GM12878 (cell line): ENCODE results near the gene OR13J1. TPM values are rescaled to one million over a fixed set of nuclear protein-coding genes. Genes with fewer than 3 reads are reported as not detected.

ENCODE experiments used
- ATAC-seq: fragments of 200-7000 bp; cut with Tn5 transposase; 3 replicates; pipeline ENCODE4 v1.9.1; 2020; ENCODE audit warnings: mild to moderate bottlenecking, moderate library complexity
- BruUV-seq: library from RNA; stranded (reverse); fragments of 400-500 nt; replicated peaks from 2 replicates; lab custom pipeline; 2021; lab: Mats Ljungman, UMichigan
- CTCF ChIA-PET: fragments of 300-600 bp; sonication (Branson Sonifier 250); formaldehyde crosslinking; extraction: SDS; loops from one replicate; lab custom pipeline; 2021; ENCODE audit warnings: inconsistent platforms; lab: Yijun Ruan, JAX
- POLR2A ChIA-PET: fragments of 350-600 bp; formaldehyde crosslinking; extraction: SDS; loops from one replicate; lab custom pipeline; 2021; ENCODE audit warnings: inconsistent platforms; lab: Charles Lee
- RAD21 ChIA-PET: fragments of 300-600 bp; sonication (Branson Sonifier 250); formaldehyde crosslinking; loops from one replicate; lab custom pipeline; 2023; ENCODE audit warnings: antibody characterized with exemption; ENCODE audit not compliant: unreplicated experiment; lab: Charles Lee
- SMC1A ChIA-PET: fragments of 300-600 bp; sonication (Branson Sonifier 250); formaldehyde crosslinking; loops from one replicate; lab custom pipeline; 2023; ENCODE audit not compliant: unreplicated experiment, uncharacterized antibody; lab: Charles Lee
- DNase-seq: peaks from one replicate; pipeline ENCODE4 v3.0.0-alpha.2; 2011; ENCODE audit warnings: low read depth, low spot score
- FAIRE-seq: peaks from 3 replicates; lab custom pipeline; 2011; peaks lifted over from hg19 to GRCh38; lab: Jason Lieb, UNC
- H2AFZ ChIP-seq: 2 replicates; pipeline ENCODE4 v1.6.0; 2011; ENCODE audit warnings: low read depth, low read length, control low read depth; ENCODE audit not compliant: control insufficient read depth
- H3K27ac ChIP-seq: 2 replicates; pipeline ENCODE4 v1.5.1; 2011; ENCODE audit warnings: control low read depth; ENCODE audit not compliant: control insufficient read depth, insufficient read depth
- H3K27me3 ChIP-seq, 2 experiments: replicated peaks in 1 of 2; 2 replicates each; pipeline versions ENCODE4 v1.6.0 to v1.6.1; 2011; ENCODE audit warnings: low read length in 1 of 2; ENCODE audit not compliant: control insufficient read depth in 2 of 2, insufficient read depth in 2 of 2
- H3K36me3 ChIP-seq, 2 experiments: 2 replicates each; pipeline ENCODE4 v1.5.1; 2011; ENCODE audit warnings: low read length in 1 of 2; ENCODE audit not compliant: control insufficient read depth in 2 of 2, insufficient read depth in 2 of 2
- H3K4me1 ChIP-seq: 2 replicates; pipeline ENCODE4 v1.6.1; 2011; ENCODE audit warnings: mild to moderate bottlenecking, low read length, moderate library complexity, mixed read lengths; ENCODE audit not compliant: control insufficient read depth, insufficient read depth
- H3K4me2 ChIP-seq: 2 replicates; pipeline ENCODE4 v1.6.0; 2011; ENCODE audit warnings: control low read depth; ENCODE audit not compliant: control insufficient read depth, insufficient read depth
- H3K4me3 ChIP-seq: fragments of 200-600 bp; sonication (generic); 2 replicates; pipeline ENCODE4 v1.5.1; 2016
- H3K79me2 ChIP-seq: 2 replicates; pipeline ENCODE4 v1.6.0; 2011; ENCODE audit warnings: low read length; ENCODE audit not compliant: control insufficient read depth, insufficient read depth
- H3K9ac ChIP-seq: 2 replicates; pipeline ENCODE4 v1.8.0; 2011; ENCODE audit warnings: low read length, control low read depth, mixed read lengths; ENCODE audit not compliant: control insufficient read depth, insufficient read depth
- H3K9me3 ChIP-seq: replicated peaks from 3 replicates; pipeline ENCODE4 v1.5.1; 2011; ENCODE audit warnings: mild to moderate bottlenecking, low read length; ENCODE audit not compliant: control insufficient read depth, insufficient read depth
- H4K20me1 ChIP-seq: 2 replicates; pipeline ENCODE4 v1.6.0; 2011; ENCODE audit not compliant: control insufficient read depth, insufficient read depth
- BACH1 ChIP-seq: fragments of 450-650 bp; IDR thresholded peaks from 2 replicates; pipeline ENCODE4 v1.6.1; 2017; ENCODE audit warnings: mild to moderate bottlenecking, borderline replicate concordance
- CHD1 ChIP-seq: IDR thresholded peaks from 2 replicates; pipeline ENCODE4 v1.6.1; 2012; ENCODE audit warnings: low read depth, low read length, improper control_type of control experiment
- FOXK2 ChIP-seq: fragments of 450-650 bp; IDR thresholded peaks from 2 replicates; pipeline ENCODE4 v1.6.1; 2017; ENCODE audit warnings: mild to moderate bottlenecking, moderate library complexity
- RUNX3 ChIP-seq: IDR thresholded peaks from 2 replicates; pipeline ENCODE4 v1.6.1; 2012; ENCODE audit warnings: low read length, inconsistent platforms
- SMC3 ChIP-seq: IDR thresholded peaks from 2 replicates; pipeline ENCODE4 v1.6.1; 2011; ENCODE audit warnings: low read length, improper control_type of control experiment, borderline replicate concordance
- WGBS: methylation state at CpG from one replicate; pipeline ENCODE4 v1.1.6; 2016; ENCODE audit warnings: low lambda C conversion rate; ENCODE audit not compliant: insufficient replicate concordance, insufficient coverage; ENCODE audit errors: missing lambda C conversion rate; 5-methylcytosine and 5-hydroxymethylcytosine counted together
- in situ Hi-C: fragments of 300-500 bp; cut with MboI; formaldehyde crosslinking; loops from 9 replicates; pipeline ENCODE4 v1.14.3; 2018; ENCODE audit warnings: mixed read lengths
- intact Hi-C: fragments of 100-400 bp; cut with micrococcal nuclease; formaldehyde crosslinking; loops from one replicate; pipeline ENCODE4 v1.14.2; 2022; ENCODE audit not compliant: unreplicated experiment
- polyA plus RNA-seq, 11 experiments: library from polyadenylated mRNA; depleted of rRNA in 4 of 11; unstranded in 6 of 11; stranded (reverse) in 5 of 11; fragments of >200 nt; fragmentation: Nextera tagmentation in 4 of 11; fragmentation: Illumina TruSeq in 1 of 11; extraction: Ambion mirVana in 4 of 11; extraction: Trizol in 1 of 11; gene quantifications; 1 replicate in 1 of 11; 2 replicates in 10 of 11; pipeline versions ENCODE4 v1.2.1 to v1.2.3, GENCODE V29; 2011 to 2016; ENCODE audit warnings: inconsistent platforms in 2 of 11, missing spikeins in 2 of 11, low read depth in 1 of 11
- total RNA-seq, 4 experiments: library from RNA; depleted of rRNA in 3 of 4; stranded (reverse); fragments of >200 nt in 3 of 4; fragmentation: Illumina TruSeq in 1 of 4; extraction: Trizol in 1 of 4; gene quantifications; 2 replicates each; pipeline versions ENCODE4 v1.2.1 to v1.2.3, GENCODE V29; 2013 to 2021
- TF ChIP-seq, protein P1 (sequence below): fragments of 450-650 bp; IDR thresholded peaks from 2 replicates; pipeline ENCODE4 v1.6.1; 2017; ENCODE audit warnings: mild to moderate bottlenecking, moderate library complexity
- TF ChIP-seq, protein P2 (sequence below), 3 experiments: IDR thresholded peaks in 2 of 3; conservative IDR thresholded peaks in 1 of 3; 2 replicates each; pipeline ENCODE4 v1.5.1; 2011; ENCODE audit warnings: low read depth in 3 of 3, low read length in 3 of 3, mild to moderate bottlenecking in 3 of 3, control low read depth in 2 of 3, moderate library complexity in 2 of 3, inconsistent platforms in 1 of 3, mixed read lengths in 1 of 3; ENCODE audit not compliant: control insufficient read depth in 2 of 3, insufficient read depth in 1 of 3; ENCODE audit errors: extremely low read depth in 1 of 3
- TF ChIP-seq, protein P3 (sequence below): fragments of 450-650 bp; IDR thresholded peaks from 2 replicates; pipeline ENCODE4 v1.6.1; 2017; ENCODE audit warnings: mild to moderate bottlenecking, moderate library complexity
- TF ChIP-seq, protein P4 (sequence below): IDR thresholded peaks from 2 replicates; pipeline ENCODE4 v1.6.1; 2011; ENCODE audit warnings: low read depth, mild to moderate bottlenecking, low read length, moderate library complexity, borderline replicate concordance; ENCODE audit errors: extremely low read depth

The OR13J1 gene
- total and polyA plus RNA-seq, 10 of the 15 experiments (the other 5 are each of a cell fraction or from before 2014, with no cell fraction given) = not detected

DNA sequence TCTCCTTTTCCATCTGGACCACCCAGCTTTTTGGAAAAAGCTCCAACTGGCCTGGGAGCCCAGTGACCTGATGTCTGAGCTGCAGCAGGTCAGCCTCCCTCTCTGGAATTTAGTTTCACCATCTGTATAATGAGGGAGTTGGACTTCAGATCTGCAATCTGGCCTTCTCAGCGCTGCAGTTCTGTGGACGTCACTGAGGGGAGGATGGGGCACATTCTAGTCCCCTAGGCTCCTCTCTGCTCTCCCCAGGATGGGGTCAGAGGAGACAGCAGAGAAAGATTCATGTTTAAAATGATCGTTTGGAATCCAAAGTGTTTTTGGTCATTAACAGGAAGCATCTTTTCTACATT, 10.2 kb downstream of the OR13J1 start (continued):
- TF ChIP-seq, protein P1, sequence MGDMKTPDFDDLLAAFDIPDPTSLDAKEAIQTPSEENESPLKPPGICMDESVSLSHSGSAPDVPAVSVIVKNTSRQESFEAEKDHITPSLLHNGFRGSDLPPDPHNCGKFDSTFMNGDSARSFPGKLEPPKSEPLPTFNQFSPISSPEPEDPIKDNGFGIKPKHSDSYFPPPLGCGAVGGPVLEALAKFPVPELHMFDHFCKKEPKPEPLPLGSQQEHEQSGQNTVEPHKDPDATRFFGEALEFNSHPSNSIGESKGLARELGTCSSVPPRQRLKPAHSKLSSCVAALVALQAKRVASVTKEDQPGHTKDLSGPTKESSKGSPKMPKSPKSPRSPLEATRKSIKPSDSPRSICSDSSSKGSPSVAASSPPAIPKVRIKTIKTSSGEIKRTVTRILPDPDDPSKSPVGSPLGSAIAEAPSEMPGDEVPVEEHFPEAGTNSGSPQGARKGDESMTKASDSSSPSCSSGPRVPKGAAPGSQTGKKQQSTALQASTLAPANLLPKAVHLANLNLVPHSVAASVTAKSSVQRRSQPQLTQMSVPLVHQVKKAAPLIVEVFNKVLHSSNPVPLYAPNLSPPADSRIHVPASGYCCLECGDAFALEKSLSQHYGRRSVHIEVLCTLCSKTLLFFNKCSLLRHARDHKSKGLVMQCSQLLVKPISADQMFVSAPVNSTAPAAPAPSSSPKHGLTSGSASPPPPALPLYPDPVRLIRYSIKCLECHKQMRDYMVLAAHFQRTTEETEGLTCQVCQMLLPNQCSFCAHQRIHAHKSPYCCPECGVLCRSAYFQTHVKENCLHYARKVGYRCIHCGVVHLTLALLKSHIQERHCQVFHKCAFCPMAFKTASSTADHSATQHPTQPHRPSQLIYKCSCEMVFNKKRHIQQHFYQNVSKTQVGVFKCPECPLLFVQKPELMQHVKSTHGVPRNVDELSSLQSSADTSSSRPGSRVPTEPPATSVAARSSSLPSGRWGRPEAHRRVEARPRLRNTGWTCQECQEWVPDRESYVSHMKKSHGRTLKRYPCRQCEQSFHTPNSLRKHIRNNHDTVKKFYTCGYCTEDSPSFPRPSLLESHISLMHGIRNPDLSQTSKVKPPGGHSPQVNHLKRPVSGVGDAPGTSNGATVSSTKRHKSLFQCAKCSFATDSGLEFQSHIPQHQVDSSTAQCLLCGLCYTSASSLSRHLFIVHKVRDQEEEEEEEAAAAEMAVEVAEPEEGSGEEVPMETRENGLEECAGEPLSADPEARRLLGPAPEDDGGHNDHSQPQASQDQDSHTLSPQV = no peak
- TF ChIP-seq, all 136 proteins: peak for 0

DNA sequence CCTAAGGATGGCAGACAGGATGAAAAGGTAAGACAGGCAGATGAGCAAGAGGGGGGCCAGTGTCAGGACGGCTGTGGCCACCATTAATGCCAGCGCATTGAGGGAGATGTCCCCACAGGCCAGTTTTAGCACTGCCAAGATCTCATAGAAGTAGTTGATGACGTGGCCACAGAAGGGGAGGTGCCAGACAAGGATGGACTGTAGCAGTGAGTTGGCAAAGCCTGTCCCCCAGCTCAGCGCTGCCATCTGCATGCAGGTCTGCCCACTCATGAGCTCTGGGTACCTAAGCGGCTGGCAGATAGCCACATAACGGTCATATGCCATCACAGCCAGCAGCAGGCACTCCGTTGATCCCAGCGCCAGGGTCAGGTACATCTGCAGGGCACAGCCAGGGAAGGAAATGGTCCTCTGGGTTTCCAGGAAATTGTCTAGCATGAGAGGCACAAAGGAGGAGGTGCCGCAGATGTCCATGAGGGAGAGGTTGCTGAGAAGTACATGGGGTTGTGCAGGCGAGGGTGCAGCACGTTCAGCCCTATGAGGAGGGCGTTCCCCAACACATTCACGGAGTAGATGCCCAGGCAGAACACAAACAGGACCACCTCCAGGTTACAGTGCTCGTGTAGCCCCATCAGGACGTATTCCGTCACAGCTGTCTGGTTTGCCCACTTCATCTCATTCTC, 10.8 kb downstream of the OR13J1 start:
- no peak for FAIRE-seq

More for the DNA sequence above, 10.8 kb downstream of the OR13J1 start:
- ChIA-PET CTCF (interaction anchor here (1.1 to 12.7 kb wide), 5 partner anchors 20 to 111 kb away, joined by 3 to 92 read pairs (median 5); partner anchors contain the start of genes FAM221B and TMEM8B), POLR2A (no interaction called here), RAD21 (interaction anchor here (1.3 to 4.7 kb wide), 3 partner anchors 23 to 61 kb away, joined by 3 to 18 read pairs (median 11); no protein-coding TSS in a partner anchor), SMC1A (interaction anchor here (1.6 kb wide), 1 partner anchor 33 kb away, joined by 5 read pairs; no protein-coding TSS in a partner anchor)
- WGBS = 39% methylated on average over 16 of the region's 16 CpGs
- Histone ChIP-seq H3K4me3 (no peak overlapping the region), H3K79me2 (no peaks in the 10 kb centered on the region), H3K4me2 (no peak overlapping the region), H3K9me3 (no peaks in the 10 kb centered on the region), H3K27ac (no peak overlapping the region), H3K27me3 (no peaks in the 10 kb centered on the region), H3K36me3 (no peaks in the 10 kb centered on the region), H3K4me1 (no peaks in the 10 kb centered on the region), H4K20me1 (no peaks in the 10 kb centered on the region), H2AFZ (no peak overlapping the region), H3K9ac (no peak overlapping the region)
- TF ChIP-seq BACH1 (no peak), RUNX3 (no peak), SMC3 (peak; percentile 6; the same call in 1 of the 2 replicates), FOXK2 (no peak), CHD1 (no peak)
- TF ChIP-seq, protein P2, sequence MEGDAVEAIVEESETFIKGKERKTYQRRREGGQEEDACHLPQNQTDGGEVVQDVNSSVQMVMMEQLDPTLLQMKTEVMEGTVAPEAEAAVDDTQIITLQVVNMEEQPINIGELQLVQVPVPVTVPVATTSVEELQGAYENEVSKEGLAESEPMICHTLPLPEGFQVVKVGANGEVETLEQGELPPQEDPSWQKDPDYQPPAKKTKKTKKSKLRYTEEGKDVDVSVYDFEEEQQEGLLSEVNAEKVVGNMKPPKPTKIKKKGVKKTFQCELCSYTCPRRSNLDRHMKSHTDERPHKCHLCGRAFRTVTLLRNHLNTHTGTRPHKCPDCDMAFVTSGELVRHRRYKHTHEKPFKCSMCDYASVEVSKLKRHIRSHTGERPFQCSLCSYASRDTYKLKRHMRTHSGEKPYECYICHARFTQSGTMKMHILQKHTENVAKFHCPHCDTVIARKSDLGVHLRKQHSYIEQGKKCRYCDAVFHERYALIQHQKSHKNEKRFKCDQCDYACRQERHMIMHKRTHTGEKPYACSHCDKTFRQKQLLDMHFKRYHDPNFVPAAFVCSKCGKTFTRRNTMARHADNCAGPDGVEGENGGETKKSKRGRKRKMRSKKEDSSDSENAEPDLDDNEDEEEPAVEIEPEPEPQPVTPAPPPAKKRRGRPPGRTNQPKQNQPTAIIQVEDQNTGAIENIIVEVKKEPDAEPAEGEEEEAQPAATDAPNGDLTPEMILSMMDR (IDR thresholded peaks at IDR 0.05 in 2 of 3, conservative IDR thresholded peaks at IDR 0.05 in 1 of 3; ENCODE audit: control insufficient read depth in 2 of 3, extremely low read depth in 1 of 3, insufficient read depth in 1 of 3, low read depth in 3 of 3, low read length in 3 of 3) = peak in 1 of 3 experiments; percentile 22; a peak in 2 of 6 replicates
- TF ChIP-seq, protein P3, sequence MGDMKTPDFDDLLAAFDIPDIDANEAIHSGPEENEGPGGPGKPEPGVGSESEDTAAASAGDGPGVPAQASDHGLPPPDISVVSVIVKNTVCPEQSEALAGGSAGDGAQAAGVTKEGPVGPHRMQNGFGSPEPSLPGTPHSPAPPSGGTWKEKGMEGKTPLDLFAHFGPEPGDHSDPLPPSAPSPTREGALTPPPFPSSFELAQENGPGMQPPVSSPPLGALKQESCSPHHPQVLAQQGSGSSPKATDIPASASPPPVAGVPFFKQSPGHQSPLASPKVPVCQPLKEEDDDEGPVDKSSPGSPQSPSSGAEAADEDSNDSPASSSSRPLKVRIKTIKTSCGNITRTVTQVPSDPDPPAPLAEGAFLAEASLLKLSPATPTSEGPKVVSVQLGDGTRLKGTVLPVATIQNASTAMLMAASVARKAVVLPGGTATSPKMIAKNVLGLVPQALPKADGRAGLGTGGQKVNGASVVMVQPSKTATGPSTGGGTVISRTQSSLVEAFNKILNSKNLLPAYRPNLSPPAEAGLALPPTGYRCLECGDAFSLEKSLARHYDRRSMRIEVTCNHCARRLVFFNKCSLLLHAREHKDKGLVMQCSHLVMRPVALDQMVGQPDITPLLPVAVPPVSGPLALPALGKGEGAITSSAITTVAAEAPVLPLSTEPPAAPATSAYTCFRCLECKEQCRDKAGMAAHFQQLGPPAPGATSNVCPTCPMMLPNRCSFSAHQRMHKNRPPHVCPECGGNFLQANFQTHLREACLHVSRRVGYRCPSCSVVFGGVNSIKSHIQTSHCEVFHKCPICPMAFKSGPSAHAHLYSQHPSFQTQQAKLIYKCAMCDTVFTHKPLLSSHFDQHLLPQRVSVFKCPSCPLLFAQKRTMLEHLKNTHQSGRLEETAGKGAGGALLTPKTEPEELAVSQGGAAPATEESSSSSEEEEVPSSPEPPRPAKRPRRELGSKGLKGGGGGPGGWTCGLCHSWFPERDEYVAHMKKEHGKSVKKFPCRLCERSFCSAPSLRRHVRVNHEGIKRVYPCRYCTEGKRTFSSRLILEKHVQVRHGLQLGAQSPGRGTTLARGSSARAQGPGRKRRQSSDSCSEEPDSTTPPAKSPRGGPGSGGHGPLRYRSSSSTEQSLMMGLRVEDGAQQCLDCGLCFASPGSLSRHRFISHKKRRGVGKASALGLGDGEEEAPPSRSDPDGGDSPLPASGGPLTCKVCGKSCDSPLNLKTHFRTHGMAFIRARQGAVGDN = no peak
- TF ChIP-seq, protein P4, sequence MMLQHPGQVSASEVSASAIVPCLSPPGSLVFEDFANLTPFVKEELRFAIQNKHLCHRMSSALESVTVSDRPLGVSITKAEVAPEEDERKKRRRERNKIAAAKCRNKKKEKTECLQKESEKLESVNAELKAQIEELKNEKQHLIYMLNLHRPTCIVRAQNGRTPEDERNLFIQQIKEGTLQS = no peak
- in situ Hi-C loops = no loop called here
- intact Hi-C loops = no loop called here
- DNase-seq = no peak
- peak; percentile 69 for ATAC-seq
- no TSS peak for BruUV-seq
